H4 (cell line): Measurements from ENCODE around the gene GLI2. TPM values are rescaled to one million over a fixed set of nuclear protein-coding genes. Genes with fewer than 3 reads are reported as not detected.

ENCODE experiments used
- DNase-seq: peaks from one replicate; pipeline ENCODE4 v3.0.0-alpha.2; 2015; ENCODE audit warnings: low spot score
- total RNA-seq: library from RNA; depleted of rRNA; stranded (reverse); fragments of >200 nt; shearing (Covaris generic); gene quantifications from 2 replicates; pipeline ENCODE4 v1.2.3, GENCODE V29; 2014

GLI2 gene
- total RNA-seq, 1 experiment from 2014 or later = 1.9 TPM

DNA sequence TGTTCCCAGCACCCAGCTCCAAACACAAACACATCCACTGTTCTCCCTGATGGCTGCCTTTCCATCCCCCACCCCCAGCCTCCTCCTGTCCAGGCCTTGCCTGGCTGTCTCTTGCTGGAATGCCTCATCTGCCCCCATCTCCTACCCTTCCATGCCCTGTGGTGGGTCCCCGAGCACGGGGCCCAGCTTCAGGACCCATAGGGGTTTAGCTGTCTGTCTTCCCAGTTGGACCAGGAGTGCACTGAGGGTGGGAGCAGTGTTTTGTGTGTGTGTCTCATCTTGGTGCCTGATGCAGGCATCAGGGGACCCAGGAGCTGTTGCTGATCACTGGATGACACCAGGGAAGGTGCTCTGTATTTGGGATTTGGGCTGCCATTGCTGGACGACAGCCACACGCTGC lies 34.5 kb downstream of the GLI2 start:
- no peak for DNase-seq

DNA sequence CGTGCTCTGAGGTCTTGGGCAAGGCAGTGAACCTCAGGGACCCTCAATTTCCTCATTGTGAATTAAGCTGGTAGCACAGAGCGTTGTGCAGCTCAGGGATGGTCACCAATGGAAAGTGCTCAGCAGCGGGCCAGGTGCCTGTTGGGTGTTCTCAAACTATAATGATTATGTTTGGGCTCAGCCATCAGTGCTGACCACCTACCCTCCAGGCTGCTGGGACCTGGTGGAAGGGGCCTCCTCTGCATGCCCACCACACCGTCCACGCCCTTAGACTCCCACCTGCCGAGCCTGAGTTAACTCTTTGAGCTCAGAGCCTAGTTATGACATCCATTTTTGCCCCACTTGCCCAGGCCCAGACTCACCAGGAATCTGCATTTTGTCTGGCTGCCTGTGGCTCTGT lies 35.0 kb downstream of the GLI2 start:
- no peak for DNase-seq

DNA sequence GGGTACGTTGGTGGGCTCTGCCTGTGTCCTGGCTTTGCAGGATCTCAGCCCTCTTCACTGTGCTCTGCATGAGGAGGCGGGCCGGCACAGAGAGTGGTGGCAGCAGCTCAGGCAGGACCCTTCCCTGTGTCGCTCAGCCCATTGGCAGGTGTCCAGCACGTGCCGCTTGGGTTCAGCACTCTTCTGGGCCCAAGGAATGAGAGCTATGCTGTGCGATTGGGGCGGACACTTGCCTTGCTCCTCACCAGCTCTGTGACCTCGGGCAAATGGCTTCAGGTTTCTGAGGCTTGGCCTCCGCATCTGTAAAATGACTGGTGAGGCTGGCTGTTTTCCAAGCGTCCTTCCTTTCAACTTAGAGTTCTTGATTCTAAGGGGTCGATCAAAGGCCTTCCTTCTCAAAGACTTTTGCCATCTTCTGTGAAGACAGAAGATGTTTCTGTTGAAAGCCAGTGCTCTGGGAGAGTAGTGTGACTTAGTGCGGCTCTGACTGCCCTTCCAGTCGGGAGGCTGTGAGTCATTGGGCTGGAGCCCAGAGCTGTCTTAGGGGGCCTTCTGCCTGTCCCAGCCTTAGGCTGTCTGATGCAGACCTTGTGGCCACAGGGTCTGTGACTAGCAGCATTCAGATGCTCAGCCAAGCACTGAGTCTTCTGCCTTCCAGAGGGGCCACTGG lies 35.6 kb downstream of the GLI2 start:
- peak; percentile 77 for DNase-seq

DNA sequence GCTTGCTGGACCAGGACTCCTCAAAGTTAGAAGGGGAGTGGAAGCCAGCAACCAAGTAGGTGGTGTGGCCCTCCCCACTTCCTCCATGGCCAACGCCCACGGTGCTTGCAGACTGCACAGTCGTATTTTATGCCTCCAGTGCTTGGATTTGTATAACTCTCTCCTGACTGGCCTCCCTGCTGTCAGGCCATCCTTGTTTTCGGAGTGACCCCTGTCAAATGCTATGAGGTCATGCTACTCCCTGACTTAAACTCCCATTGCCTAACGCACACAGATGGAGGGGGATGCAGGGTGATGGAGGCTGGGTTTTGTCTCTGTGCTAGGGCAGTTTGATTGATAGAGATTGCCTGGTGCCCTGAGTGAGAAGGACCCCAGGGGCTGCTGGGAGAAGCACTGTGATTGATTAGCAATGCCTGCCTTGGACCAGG lies 36.1 kb downstream of the GLI2 start:
- DNase-seq = no peak

DNA sequence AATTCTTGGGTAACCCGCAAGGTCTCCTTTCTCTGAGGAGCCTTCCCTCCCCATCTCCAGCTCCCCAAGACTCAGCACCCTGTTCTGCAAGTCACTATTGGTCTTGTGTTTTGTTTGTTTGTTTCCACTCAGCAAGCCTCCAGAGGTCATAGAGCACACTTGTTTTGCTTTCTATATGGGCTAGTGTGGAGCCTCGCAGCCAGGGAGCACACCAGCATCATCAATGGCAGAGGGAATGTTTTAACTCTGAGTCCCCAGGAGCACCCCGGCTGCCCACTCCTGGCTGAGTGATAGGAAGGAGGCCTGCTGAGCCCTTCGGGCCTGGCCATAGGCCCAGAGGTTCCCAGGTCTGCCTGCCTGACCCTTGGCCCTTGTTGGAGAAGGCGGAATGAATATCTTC lies 36.6 kb downstream of the GLI2 start:
- DNase-seq = no peak

DNA sequence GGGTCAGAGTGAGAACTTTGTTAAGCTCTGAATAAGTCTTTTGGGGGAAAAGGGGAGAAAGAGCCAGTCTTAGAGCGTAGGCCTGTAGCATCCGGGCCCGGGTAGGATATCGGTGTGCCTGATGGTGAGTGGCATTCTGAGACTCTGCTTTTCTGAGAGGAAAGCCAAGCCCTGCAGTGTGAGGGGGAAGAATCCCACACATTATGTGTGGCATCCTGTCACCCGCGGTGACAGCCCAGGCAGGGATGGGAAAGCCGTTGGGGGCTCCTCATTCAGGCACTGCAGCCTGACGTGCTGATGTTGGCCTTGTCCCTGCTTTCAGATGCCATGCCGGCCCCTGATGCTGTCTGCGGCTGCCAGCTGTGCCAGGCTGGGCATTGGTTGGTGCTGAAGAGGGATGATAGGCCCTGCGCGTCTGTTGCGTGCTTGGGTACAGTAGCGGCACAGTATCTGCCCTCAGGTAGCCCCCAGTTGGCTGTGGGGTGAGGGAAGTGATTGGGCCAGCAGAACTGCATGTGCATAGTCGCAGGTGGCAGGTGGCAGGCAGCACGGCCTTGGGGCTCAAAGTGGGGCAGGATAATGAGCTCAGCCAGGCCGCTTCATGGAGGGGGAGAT lies 37.6 kb downstream of the GLI2 start:
- no peak for DNase-seq

DNA sequence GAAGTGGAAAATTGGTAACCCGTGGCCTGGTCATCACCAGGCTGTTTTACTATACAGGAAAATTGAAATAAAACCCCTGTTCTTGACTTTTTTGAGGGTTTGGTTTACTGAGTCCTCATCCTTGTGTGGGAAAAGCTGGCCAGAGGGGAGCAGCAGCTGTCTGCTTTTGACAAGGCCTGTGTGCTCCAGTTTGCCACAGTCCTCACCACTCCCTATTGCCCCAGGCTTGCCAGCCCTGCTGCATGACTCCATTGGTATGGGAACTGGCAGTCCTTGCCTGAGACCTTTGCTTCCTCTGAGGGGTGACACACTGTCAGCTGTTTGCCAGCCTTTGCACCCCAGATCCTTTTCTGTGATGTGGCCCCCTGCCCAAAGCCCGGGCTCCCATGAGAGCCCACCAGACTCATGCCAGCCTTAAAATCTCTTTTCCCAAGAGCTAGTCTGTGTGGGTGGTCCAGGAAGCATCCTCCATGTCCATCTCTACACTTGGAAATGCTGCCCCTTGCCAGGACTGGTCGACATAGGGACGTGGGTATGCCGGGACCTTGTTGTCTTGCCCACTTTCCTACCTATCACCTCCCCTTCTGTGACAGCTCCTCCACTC lies 39.0 kb downstream of the GLI2 start:
- no peak for DNase-seq

DNA sequence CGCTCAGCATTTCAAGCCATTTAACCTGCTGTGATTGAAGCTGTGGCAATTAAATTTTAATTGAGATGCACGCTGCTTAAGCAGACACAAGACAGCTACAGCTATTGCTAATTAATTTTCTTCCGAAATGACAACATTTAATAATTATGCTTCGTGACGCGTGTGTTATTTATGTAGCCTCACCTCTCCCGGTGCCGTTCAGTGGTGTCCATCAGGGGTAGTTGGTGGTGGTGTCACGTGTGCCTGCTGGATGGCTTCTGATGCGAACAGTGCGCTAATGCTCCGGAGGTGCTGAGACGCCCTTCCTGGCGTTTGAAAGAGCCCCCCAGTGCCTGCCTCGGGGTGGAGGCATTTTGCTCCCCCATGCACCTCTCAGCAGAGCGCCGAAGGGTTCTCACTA lies 39.5 kb downstream of the GLI2 start:
- no peak for DNase-seq

DNA sequence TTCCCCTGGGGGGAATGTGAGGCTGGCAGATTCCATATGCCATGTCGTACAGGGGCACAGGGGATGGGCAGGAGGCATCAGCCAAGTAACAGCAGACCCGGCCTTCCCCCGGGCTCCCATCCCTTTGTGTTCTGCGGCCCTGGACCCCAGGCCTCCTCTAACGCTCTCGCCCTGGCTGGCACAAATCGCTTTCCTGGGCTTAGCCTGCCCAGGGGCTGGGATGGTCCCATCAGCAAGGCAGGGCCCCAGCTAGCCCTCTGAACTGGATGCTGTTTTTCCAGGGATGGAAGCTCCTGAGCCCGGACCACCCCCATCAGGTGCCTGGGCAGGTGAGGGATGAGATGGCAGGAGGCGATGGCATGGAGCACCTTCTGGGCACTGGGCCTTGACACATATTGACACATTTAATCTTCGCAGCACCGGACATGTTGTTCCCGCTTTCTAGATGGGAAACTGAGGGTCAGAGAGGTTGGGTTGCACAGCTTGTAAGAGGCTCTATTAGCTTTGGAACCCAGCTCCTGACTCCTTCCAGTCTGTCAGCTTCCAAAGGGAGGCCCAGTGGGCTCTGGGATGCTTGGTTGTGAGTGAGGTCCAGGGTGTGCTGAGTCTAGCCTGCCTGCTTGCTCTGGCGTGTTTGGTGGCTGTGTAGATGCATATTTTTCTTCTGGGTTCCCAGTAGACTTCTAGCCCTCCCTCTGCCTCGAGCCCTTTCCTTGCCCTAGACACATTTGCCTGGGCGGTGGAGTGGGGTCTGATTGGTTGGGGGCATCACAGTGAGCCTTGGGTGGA lies 40.3 kb downstream of the GLI2 start:
- no peak for DNase-seq

DNA sequence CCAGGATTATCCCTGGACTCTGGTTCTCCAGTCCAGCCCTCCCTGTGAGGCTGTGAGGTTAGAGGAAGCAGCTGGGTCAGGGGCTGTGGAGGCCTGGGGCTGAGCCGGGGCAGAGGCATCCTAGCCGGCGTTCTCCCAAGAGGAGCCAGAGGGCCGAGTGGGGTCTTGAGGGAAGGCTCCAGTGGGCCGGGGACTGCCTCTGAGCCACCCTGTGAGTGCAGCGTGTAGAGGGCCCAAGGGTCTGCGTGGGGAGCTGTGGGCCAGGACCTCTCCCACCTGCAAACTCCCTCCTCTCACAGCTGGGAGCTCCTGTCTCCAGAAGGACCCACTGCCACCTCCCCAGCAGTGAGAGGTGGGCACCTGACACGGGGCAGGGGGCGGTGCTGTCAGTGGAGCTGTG lies 41.0 kb downstream of the GLI2 start:
- DNase-seq = no peak

DNA sequence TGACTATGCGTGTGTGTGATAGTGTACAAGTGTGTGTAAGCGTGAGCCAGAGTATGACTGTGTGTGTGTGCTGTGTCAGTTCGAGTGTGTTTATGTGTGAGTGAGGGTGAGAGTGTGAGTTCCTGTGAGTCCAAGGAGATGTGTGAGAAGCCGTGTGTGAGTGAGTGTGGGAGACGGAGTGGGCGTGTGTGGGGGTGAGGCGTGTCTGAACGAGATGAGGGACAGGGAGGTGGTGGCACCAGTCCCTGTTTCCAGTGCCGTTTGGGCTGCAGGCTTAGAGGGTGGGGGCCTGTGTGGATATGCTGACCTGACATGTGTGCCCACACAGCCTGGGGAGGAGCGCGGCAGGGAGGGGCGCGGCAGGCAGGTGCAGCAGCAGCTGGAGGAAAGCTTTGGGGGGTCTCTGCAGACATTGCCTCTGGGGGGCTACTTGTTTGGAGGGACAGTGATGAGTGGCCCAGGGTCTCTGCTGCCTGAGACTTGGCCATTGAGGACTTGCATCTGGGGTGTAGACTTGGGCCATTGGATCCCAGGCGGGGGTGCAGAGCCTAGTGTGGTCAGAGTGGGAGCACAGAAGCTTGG lies 41.6 kb downstream of the GLI2 start:
- DNase-seq = no peak

DNA sequence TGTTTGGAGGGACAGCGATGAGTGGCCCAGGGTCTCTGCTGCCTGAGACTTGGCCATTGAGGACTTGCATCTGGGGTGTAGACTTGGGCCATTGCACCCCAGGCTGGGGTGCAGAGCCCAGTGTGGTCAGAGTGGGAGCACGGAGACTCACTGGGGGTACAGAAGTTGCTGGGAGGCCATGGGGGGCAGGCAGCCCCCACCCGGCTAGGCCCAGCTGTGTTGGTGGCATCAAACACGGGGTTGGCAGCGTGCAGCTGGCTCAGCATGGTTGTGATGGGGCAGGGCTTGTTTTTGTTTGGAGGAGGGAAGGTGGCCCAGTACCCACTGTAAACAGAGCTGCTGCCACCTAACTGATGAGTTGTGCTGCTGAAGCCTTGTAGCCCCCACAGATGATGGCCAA lies 42.1 kb downstream of the GLI2 start:
- DNase-seq = no peak

DNA sequence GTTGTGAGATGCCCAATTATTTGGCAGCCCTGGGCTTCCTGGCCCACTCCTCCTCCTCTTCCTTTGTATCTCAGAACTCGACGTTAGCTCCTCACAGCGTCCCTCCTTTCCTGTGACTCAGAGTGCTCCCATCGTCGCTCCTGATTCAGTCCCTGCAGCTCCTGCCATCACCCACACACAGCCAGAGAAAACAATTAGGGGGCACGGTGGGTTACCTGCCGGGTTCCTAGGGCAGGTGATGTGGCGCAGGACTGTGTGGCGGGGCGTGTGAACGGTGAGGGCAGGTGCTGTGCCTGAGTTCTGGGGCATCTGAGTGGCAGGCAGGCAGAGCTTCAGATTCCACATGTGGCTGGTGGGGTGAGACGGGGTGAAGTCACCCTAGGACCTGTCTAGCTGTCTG lies 42.6 kb downstream of the GLI2 start:
- no peak for DNase-seq

DNA sequence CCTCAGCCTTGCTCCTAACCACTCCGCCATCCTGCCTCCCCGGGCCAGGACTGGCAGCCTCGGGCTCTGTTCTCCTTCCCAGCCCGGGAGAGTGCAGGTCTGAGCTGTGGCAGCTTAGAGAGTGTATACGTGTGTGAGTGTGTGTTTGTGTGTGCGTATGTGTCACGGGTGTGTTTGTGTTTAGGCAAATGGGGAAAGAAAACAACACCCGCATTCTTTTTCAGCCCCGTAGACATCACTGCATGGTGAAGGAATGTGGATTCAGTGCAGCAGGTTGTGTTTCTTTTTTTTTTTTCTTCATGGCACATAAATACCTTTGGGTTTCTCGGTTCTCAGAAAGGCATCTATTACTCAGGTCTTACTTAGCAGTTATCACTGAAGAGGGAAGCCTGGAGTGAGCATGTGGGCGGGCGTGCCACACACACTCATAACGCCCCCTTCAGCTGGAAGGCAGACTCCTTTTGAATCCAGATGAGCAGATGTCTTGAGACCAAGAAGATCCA lies 44.2 kb downstream of the GLI2 start:
- DNase-seq = peak; percentile 76

DNA sequence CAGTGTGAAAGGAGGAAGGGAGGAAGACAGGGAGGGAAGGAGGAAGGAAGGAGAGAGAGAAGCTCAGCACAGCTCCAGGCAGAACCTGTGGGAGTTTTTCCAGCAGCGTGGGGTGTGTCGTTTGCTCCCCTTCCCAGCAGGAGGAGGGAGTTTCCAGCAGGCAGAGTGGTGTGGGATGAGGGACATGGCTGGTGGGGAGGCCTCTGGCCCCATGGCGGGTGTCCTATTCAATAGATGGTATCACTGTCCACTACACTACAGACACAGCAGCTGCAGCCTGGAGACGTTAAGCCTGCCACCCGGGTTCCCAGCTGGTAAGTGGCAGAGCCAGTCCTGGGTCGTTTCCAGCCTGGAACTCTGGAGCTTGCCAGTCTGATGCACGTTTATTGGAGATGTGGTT lies 44.7 kb downstream of the GLI2 start:
- no peak for DNase-seq

DNA sequence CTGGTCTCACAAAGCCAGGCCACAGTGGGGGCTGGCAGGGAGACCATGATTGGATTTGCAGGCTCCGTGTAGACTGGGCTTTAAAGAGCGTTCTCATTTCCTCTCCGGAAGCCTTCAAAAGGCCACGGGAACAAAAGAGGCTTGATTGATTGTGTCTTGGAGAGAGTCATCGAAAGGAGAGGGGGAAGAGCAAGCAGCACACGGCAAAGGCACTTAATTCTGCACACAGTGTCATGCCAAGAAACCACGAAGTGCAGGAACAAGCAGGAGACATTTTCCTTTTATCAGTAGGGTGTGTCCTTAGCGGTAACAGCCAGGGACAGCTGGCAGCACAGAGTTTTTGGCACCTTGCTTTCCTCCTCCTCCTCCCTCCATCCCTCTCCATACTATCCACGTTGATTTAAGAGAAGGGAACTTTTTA lies 47.7 kb downstream of the GLI2 start:
- DNase-seq = peak; percentile 38

DNA sequence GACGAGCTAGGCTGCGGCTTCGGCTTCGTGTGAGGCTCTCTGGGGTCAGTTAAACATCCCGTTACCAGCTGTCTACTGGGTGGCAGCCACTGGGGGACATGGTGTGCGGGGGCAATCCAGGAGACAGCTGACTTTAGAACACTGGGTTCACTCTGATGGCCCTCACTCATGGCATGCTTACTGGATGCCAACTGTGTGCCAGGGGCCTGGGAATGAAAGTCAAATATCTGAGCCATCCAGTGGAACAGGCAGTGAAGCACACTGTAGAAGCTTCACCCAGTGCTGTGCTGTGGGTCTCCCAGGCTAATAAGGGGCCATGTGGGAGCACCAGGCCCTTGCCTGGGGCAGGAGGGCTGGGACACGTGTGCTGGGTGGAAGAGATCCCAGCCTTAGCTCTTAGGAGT lies 48.3 kb downstream of the GLI2 start:
- no peak for DNase-seq
